Testis (tissue), 2 donors: Measurements from ENCODE around the gene DNAJB6.

ENCODE experiments used
- CTCF ChIP-seq, 3 experiments: fragments of 450-650 bp in 2 of 3; fragments of 200-600 bp in 1 of 3; sonication (generic) in 1 of 3; IDR thresholded peaks; one replicate each; pipeline ENCODE4 v1.5.1; 2016 to 2019; ENCODE audit warnings: antibody characterized with exemption in 3 of 3, mild to moderate bottlenecking in 2 of 3, moderate library complexity in 1 of 3
- POLR2A ChIP-seq: fragments of 450-650 bp; IDR thresholded peaks from one replicate; pipeline ENCODE4 v1.6.1; 2017; ENCODE audit warnings: antibody characterized with exemption, mild to moderate bottlenecking, moderate library complexity

- TF ChIP-seq CTCF (IDR thresholded peaks at IDR 0.05): no peak
- no peak for TF ChIP-seq POLR2A
These were observed 36.4 kb upstream of the DNAJB6 start for GRCh38 chr7:157300369-157300825.
